Transverse colon (tissue), 4 donors: ENCODE results near the gene APC2. TPM values are rescaled to one million over a fixed set of nuclear protein-coding genes. Genes with fewer than 3 reads are reported as not detected.

Experiments used
- DNase-seq: peaks from one replicate; pipeline ENCODE4 v3.0.0-alpha.2; 2019
- H3K27ac ChIP-seq, 4 donors: fragments of 200-600 bp; sonication (generic); 2 replicates each; pipeline ENCODE4 v1.5.1; 2016 to 2018; ENCODE audit warnings: inconsistent platforms in 4 of 4
- H3K27me3 ChIP-seq: fragments of 200-600 bp; sonication (generic); 2 replicates; pipeline ENCODE4 v1.5.1; 2017; ENCODE audit warnings: inconsistent platforms
- H3K36me3 ChIP-seq, 4 donors: fragments of 200-600 bp; sonication (generic); 2 replicates each; pipeline ENCODE4 v1.5.1; 2017 to 2019; ENCODE audit warnings: inconsistent platforms in 4 of 4
- H3K4me1 ChIP-seq, 4 donors: fragments of 200-600 bp; sonication (generic); 2 replicates each; pipeline ENCODE4 v1.5.1; 2017 to 2020; ENCODE audit warnings: inconsistent platforms in 4 of 4
- H3K4me3 ChIP-seq, 4 donors: fragments of 200-600 bp; sonication (generic); 1 replicate in 1 of 4; 2 replicates in 3 of 4; pipeline versions ENCODE4 v1.5.1 to v1.6.1; 2017 to 2019; ENCODE audit warnings: inconsistent platforms in 4 of 4
- H3K9me3 ChIP-seq, 2 donors: fragments of 200-600 bp; sonication (generic); 2 replicates each; pipeline ENCODE4 v1.5.1; 2017 to 2019; ENCODE audit warnings: inconsistent platforms in 2 of 2
- CTCF ChIP-seq, 5 experiments: fragments of 200-600 bp in 3 of 5; fragments of 450-650 bp in 2 of 5; sonication (generic) in 3 of 5; IDR thresholded peaks; 1 replicate in 2 of 5; 2 replicates in 3 of 5; pipeline ENCODE4 v1.5.1; 2016 to 2017; ENCODE audit warnings: antibody characterized with exemption in 5 of 5, inconsistent platforms in 3 of 5, mild to moderate bottlenecking in 2 of 5, moderate library complexity in 1 of 5
- EP300 ChIP-seq: sonication (generic); formaldehyde crosslinking; IDR thresholded peaks from one replicate; pipeline ENCODE4 v1.6.1; 2017; ENCODE audit warnings: antibody characterized with exemption, low read depth
- POLR2A ChIP-seq: fragments of 450-650 bp; IDR thresholded peaks from one replicate; pipeline ENCODE4 v1.6.1; 2016; ENCODE audit warnings: antibody characterized with exemption, mild to moderate bottlenecking, moderate library complexity
- POLR2AphosphoS5 ChIP-seq, 3 donors: sonication (generic); formaldehyde crosslinking; IDR thresholded peaks; one replicate each; pipeline ENCODE4 v1.6.1; 2016; ENCODE audit warnings: antibody characterized with exemption in 3 of 3
- WGBS, 2 donors: methylation state at CpG; one replicate each; pipeline ENCODE4 v1.1.5; 2018; ENCODE audit warnings: low coverage in 1 of 2; 5-methylcytosine and 5-hydroxymethylcytosine counted together
- in situ Hi-C, 4 donors: fragments of 200-750 bp; cut with MboI; loops; one replicate each; pipeline versions ENCODE4 v1.15.0 to v1.15.1; 2017; ENCODE audit warnings: low sequenced_read_pairs in 3 of 4, low pct_ligation_motif_present in 1 of 4, low pct_unique_long_range_greater_than_20kb in 1 of 4
- intact Hi-C: fragments of 100-400 bp; cut with DNase I; formaldehyde crosslinking; loops from one replicate; pipeline ENCODE4 v1.15.1; 2023; ENCODE audit warnings: low total_unique reads
- total RNA-seq, 4 donors: library from RNA; depleted of rRNA; stranded (reverse); fragments of >200 nt; gene quantifications; one replicate each; pipeline ENCODE4 v1.1.0, GENCODE V29; 2016

The APC2 gene
- total RNA-seq, 4 donors from 2014 or later: under 0.01 to 6.0 (median 0.36) TPM

- TF ChIP-seq POLR2AphosphoS5 (IDR thresholded peaks at IDR 0.05) (no peak), POLR2A (no peak), EP300 (no peak), CTCF (IDR thresholded peaks at IDR 0.05) (no peak)
- peak overlapping the region in 2 of 4 donors; percentile 23 to 45 for H3K4me3 ChIP-seq
- in situ Hi-C loops: no loop called here
These were observed 20.1 kb downstream of the APC2 start for GRCh38 chr19:1470055-1470304.

GRCh38 chr19:1470305-1471009 lies 20.5 kb downstream of the APC2 start:
- in situ Hi-C loops: no loop called here
- WGBS, 2 donors: 2% methylated on average over 43 of the region's 67 CpGs; no CpG with 5 or more reads in 1 of the 2 donors
- peaks cover 85% of the 10 kb centered on the region for H3K27me3 ChIP-seq
- intact Hi-C loops: no loop called here
- no peak for TF ChIP-seq CTCF (IDR thresholded peaks at IDR 0.05)
- TF ChIP-seq POLR2AphosphoS5 (IDR thresholded peaks at IDR 0.05): no peak
- TF ChIP-seq EP300: no peak
- TF ChIP-seq POLR2A: no peak
- DNase-seq: peak; percentile 67
- no peaks in the 10 kb centered on the region for H3K36me3 ChIP-seq
- H3K4me1 ChIP-seq: peaks cover 33 to 65% (median 52%) of the 10 kb centered on the region in 4 donors
- H3K4me3 ChIP-seq: peak overlapping the region in 3 of 4 donors; percentile 1 to 45 (median 23)
- H3K27ac ChIP-seq: no peak overlapping the region
- no peaks in the 10 kb centered on the region for H3K9me3 ChIP-seq

More at GRCh38 chr19:1470055-1470304, 20.1 kb downstream of the APC2 start:
- DNase-seq: no peak
- no peak overlapping the region for H3K27ac ChIP-seq
- intact Hi-C loops: no loop called here
- no peaks in the 10 kb centered on the region for H3K9me3 ChIP-seq
- peaks cover 33 to 66% (median 54%) of the 10 kb centered on the region in 4 donors for H3K4me1 ChIP-seq
- WGBS, 2 donors: no CpG with 5 or more reads among the region's 22 CpGs
- no peaks in the 10 kb centered on the region for H3K36me3 ChIP-seq
- peaks cover 90% of the 10 kb centered on the region for H3K27me3 ChIP-seq

- in situ Hi-C loops (no loop called here), intact Hi-C loops (no loop called here)
- 4% methylated on average over 8 of the region's 28 CpGs; no CpG with 5 or more reads in 1 of the 2 donors for WGBS, 2 donors
- TF ChIP-seq POLR2A: no peak
- no peak for TF ChIP-seq CTCF (IDR thresholded peaks at IDR 0.05)
- TF ChIP-seq POLR2AphosphoS5 (IDR thresholded peaks at IDR 0.05): no peak
- TF ChIP-seq EP300: no peak
- H3K4me1 ChIP-seq: peaks cover 33 to 58% (median 49%) of the 10 kb centered on the region in 4 donors
- H3K36me3 ChIP-seq: peaks cover 0 to 3% (median 0%) of the 10 kb centered on the region in 4 donors
- peaks cover 80% of the 10 kb centered on the region for H3K27me3 ChIP-seq
- peak overlapping the region in 3 of 4 donors; percentile 1 to 45 (median 23) for H3K4me3 ChIP-seq
- H3K27ac ChIP-seq: no peak overlapping the region
- DNase-seq: no peak
- no peaks in the 10 kb centered on the region for H3K9me3 ChIP-seq
These were observed 21.1 kb downstream of the APC2 start for GRCh38 chr19:1471010-1471514.

GRCh38 chr19:1471515-1472160 lies 21.7 kb downstream of the APC2 start:
- H3K9me3 ChIP-seq: no peaks in the 10 kb centered on the region
- peaks cover 33 to 54% (median 47%) of the 10 kb centered on the region in 4 donors for H3K4me1 ChIP-seq
- 17 to 100% methylated on average over 1 to 23 of the region's 24 CpGs for WGBS, 2 donors
- H3K27me3 ChIP-seq: peaks cover 75% of the 10 kb centered on the region
- DNase-seq: no peak
- TF ChIP-seq POLR2A: no peak
- TF ChIP-seq POLR2AphosphoS5 (IDR thresholded peaks at IDR 0.05): no peak
- no peak for TF ChIP-seq EP300
- TF ChIP-seq CTCF (IDR thresholded peaks at IDR 0.05): no peak
- H3K4me3 ChIP-seq: peak overlapping the region in 1 of 4 donors; percentile 45
- no peak overlapping the region for H3K27ac ChIP-seq
- peaks cover 0 to 6% (median 0%) of the 10 kb centered on the region in 4 donors for H3K36me3 ChIP-seq
- in situ Hi-C loops: no loop called here
- intact Hi-C loops: no loop called here
